CD8-positive, alpha-beta memory T cell (primary cell): ENCODE results near the gene PTGDR. TPM values are rescaled to one million over a fixed set of nuclear protein-coding genes. Genes with fewer than 3 reads are reported as not detected.
A peak's percentile ranks its signal among the peaks of the same experiment; 100 is the strongest.

Source experiments
- CTCF ChIA-PET: fragments of 350-600 bp; sonication (Branson Sonifier 250); formaldehyde crosslinking; loops from one replicate; lab custom pipeline; 2021; ENCODE audit warnings: antibody characterized with exemption; lab: Charles Lee
- POLR2A ChIA-PET: fragments of 350-600 bp; sonication (Branson Sonifier 250); formaldehyde crosslinking; loops from one replicate; lab custom pipeline; 2021; ENCODE audit warnings: antibody characterized with exemption; lab: Charles Lee
- DNase-seq, 5 donors: peaks; one replicate each; pipeline versions ENCODE4 v3.0.0 to v3.0.0-alpha.2; 2020 to 2022; ENCODE audit warnings: mixed read lengths in 1 of 5
- H3K27ac ChIP-seq: one replicate; pipeline ENCODE4 v1.7.0; 2013; ENCODE audit warnings: low read depth, mild to moderate bottlenecking, low read length, moderate library complexity
- H3K27me3 ChIP-seq: 2 replicates; pipeline ENCODE4 v1.7.0; 2013; ENCODE audit warnings: low read length, mild to moderate bottlenecking; ENCODE audit not compliant: insufficient read depth, poor library complexity, severe bottlenecking
- H3K36me3 ChIP-seq: 2 replicates; pipeline ENCODE4 v1.7.0; 2013; ENCODE audit warnings: mild to moderate bottlenecking, low read length, moderate library complexity; ENCODE audit not compliant: insufficient read depth
- H3K4me1 ChIP-seq: 2 replicates; pipeline ENCODE4 v1.7.0; 2013; ENCODE audit warnings: mild to moderate bottlenecking, low read length, moderate library complexity; ENCODE audit not compliant: insufficient read depth
- H3K4me3 ChIP-seq: 2 replicates; pipeline ENCODE4 v1.7.0; 2013; ENCODE audit warnings: mild to moderate bottlenecking, low read length
- H3K9me3 ChIP-seq: 2 replicates; pipeline ENCODE4 v1.7.0; 2013; ENCODE audit warnings: mild to moderate bottlenecking, low read length
- H3K27ac Mint-ChIP-seq, 8 donors: one replicate each; pipeline ENCODE4 v1.8.0; 2020 to 2021; ENCODE audit warnings: mixed read lengths in 8 of 8, mild to moderate bottlenecking in 6 of 8, inconsistent platforms in 3 of 8, moderate library complexity in 3 of 8
- H3K27me3 Mint-ChIP-seq, 2 donors: one replicate each; pipeline ENCODE4 v1.8.0; 2020 to 2021; ENCODE audit warnings: mixed read lengths in 2 of 2, mild to moderate bottlenecking in 1 of 2, moderate library complexity in 1 of 2
- H3K36me3 Mint-ChIP-seq, 3 donors: one replicate each; pipeline ENCODE4 v1.8.0; 2020 to 2021; ENCODE audit warnings: mixed read lengths in 3 of 3, inconsistent platforms in 1 of 3, mild to moderate bottlenecking in 1 of 3
- H3K4me1 Mint-ChIP-seq, 3 donors: one replicate each; pipeline ENCODE4 v1.8.0; 2020 to 2021; ENCODE audit warnings: mixed read lengths in 3 of 3, inconsistent platforms in 1 of 3, mild to moderate bottlenecking in 1 of 3
- H3K4me3 Mint-ChIP-seq, 7 donors: one replicate each; pipeline ENCODE4 v1.8.0; 2020 to 2021; ENCODE audit warnings: mixed read lengths in 7 of 7, mild to moderate bottlenecking in 6 of 7, moderate library complexity in 4 of 7, inconsistent platforms in 2 of 7
- H3K9me3 Mint-ChIP-seq, 5 donors: one replicate each; pipeline ENCODE4 v1.8.0; 2020 to 2022; ENCODE audit warnings: mixed read lengths in 5 of 5, mild to moderate bottlenecking in 3 of 5, moderate library complexity in 2 of 5, inconsistent platforms in 1 of 5
- polyA plus RNA-seq: library from polyadenylated mRNA; unstranded; fragments of 300-500 nt; fragmentation: Illumina TruSeq; gene quantifications from one replicate; pipeline ENCODE4 v1.2.3, GENCODE V29; 2021
- total RNA-seq, 2 experiments: library from RNA; stranded (reverse); gene quantifications; one replicate each; pipeline ENCODE4 v1.2.3, GENCODE V29; 2021

PTGDR gene
- total and polyA plus RNA-seq, 3 experiments from 2014 or later = 0.66 to 50.8 (median 1.4) TPM

DNA sequence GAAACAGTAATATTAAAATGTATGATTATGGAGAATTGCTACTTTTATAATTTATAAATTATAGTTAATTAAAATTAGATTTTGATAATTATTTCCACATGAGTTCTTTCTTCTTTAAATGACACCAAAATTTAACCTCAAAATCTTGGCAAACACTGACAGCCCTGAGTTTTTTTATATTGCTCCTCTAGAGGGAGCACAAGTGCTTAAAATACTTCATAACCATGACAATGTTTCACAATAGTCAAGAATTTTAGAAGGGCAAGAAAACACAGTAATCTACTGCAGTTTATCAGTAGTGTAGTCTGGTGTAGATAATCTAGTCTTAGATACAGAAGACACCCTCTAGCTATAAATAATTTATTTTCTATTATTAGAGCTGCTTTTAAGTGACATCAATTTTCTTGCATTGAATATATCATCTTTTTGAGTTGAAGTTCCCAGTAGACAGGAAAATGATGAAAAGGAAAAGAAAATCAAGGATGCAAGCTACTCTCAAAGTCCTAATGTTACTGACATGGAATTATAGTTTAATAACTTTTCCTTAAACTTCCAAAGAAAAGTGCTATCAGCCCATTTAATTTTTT is 32.3 kb downstream of the PTGDR start:
- H3K4me1 Mint-ChIP-seq = peaks cover 51 to 82% (median 62%) of the 10 kb centered on the region in 3 donors
- Histone ChIP-seq H3K36me3 (no peaks in the 10 kb centered on the region), H3K4me1 (peaks cover 15% of the 10 kb centered on the region), H3K27ac (no peak overlapping the region), H3K4me3 (no peak overlapping the region), H3K9me3 (no peaks in the 10 kb centered on the region), H3K27me3 (no peaks in the 10 kb centered on the region)
- ChIA-PET POLR2A (no interaction called here), CTCF (interaction anchor here (0.8 to 2.4 kb wide), 18 partner anchors 8 to 661 kb away, joined by 3 to 13 read pairs (median 6); partner anchors contain the start of gene PTGER2)
- peaks cover 0 to 3% of the 10 kb centered on the region in 2 donors for H3K27me3 Mint-ChIP-seq
- peak in 2 of 5 donors; percentile 48 to 50 for DNase-seq
- H3K9me3 Mint-ChIP-seq = no peaks in the 10 kb centered on the region
- no peak overlapping the region for H3K4me3 Mint-ChIP-seq
- peaks cover 0 to 4% (median 3%) of the 10 kb centered on the region in 3 donors for H3K36me3 Mint-ChIP-seq
- H3K27ac Mint-ChIP-seq = peak overlapping the region in 3 of 8 donors; percentile 14 to 88 (median 82)

DNA sequence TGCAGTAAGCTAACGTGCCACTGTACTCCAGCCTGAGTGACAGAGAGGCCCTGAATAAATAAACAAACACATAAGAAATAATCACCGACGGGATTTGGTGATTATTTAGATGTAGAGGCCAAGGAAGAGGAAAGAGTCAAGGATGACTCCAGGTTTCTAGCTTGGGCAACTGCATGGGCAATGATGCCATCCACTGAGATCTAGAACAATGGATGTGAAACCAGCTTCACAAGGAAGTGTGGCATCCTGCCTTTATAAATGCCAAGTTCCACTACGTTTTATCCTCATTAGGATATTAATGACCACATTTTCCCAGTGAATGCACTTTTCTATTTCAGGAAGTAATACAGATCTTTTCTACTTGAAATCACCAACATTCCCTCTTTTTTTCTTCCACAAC is 35.7 kb downstream of the PTGDR start:
- H3K27ac Mint-ChIP-seq = peak overlapping the region in 7 of 8 donors; percentile 1 to 78 (median 70)

DNA sequence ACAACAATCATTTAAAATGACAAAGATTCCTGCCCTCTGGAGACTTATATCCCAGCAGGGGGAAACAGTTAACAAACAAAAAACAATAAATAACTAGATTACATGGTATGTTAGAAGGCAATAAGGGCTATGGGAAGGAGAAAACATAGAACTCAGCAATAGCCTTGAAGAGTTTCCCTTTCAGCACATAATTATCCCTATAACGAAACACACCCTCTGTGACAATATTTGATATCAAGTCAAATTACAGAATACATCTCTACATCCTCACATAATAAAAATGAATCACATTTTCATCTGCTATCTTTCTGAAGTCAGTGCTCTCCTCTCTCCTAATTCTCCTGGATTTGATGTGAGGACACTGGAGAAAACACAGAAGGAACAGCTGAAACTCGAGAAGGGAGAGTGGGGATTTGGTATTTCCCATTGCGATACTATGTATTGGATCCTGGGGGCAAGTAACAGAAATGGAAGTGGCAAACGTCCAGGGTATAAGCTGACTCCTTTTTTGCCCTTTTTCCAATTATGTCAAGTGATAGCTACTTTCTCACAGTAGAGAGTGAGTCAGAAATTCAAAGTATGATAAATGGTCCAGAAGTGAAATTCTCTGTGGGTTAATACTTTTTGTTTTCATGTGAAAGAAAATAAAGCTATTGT is 36.9 kb downstream of the PTGDR start:
- Histone ChIP-seq H3K27ac (no peak overlapping the region), H3K4me3 (no peak overlapping the region), H3K9me3 (no peaks in the 10 kb centered on the region), H3K27me3 (no peaks in the 10 kb centered on the region), H3K4me1 (peaks cover 25% of the 10 kb centered on the region), H3K36me3 (no peaks in the 10 kb centered on the region)
- ChIA-PET POLR2A (interaction anchor here (0.6 to 1.5 kb wide), 2 partner anchors 11 to 277 kb away, joined by 4 to 7 read pairs; no protein-coding TSS in a partner anchor), CTCF (interaction anchor here (1.1 to 4.1 kb wide), 5 partner anchors 8 to 102 kb away, joined by 3 to 21 read pairs (median 5); partner anchors contain the start of gene PTGER2)
- Mint-ChIP-seq H3K27ac (peak overlapping the region in 4 of 8 donors; percentile 62 to 78 (median 70)), H3K9me3 (no peaks in the 10 kb centered on the region), H3K36me3 (peaks cover 0 to 10% (median 7%) of the 10 kb centered on the region in 3 donors), H3K27me3 (peaks cover 0 to 3% of the 10 kb centered on the region in 2 donors), H3K4me1 (peaks cover 74 to 90% (median 83%) of the 10 kb centered on the region in 3 donors), H3K4me3 (no peak overlapping the region)
- no peak for DNase-seq

More for the DNA sequence above, 35.7 kb downstream of the PTGDR start:
- Histone ChIP-seq H3K4me1 (peaks cover 20% of the 10 kb centered on the region), H3K27ac (no peak overlapping the region), H3K4me3 (no peak overlapping the region), H3K9me3 (no peaks in the 10 kb centered on the region), H3K36me3 (no peaks in the 10 kb centered on the region), H3K27me3 (no peaks in the 10 kb centered on the region)
- no peak for DNase-seq
- no peak overlapping the region for H3K4me3 Mint-ChIP-seq
- peaks cover 0 to 3% of the 10 kb centered on the region in 2 donors for H3K27me3 Mint-ChIP-seq
- POLR2A ChIA-PET = interaction anchor here (1.3 kb wide), 1 partner anchor 11 kb away, joined by 4 read pairs; the partner anchor contains the start of gene PTGER2
- no peaks in the 10 kb centered on the region for H3K9me3 Mint-ChIP-seq
- H3K36me3 Mint-ChIP-seq = peaks cover 0 to 10% (median 7%) of the 10 kb centered on the region in 3 donors
- peaks cover 66 to 84% (median 80%) of the 10 kb centered on the region in 3 donors for H3K4me1 Mint-ChIP-seq
- CTCF ChIA-PET = interaction anchor here (1.7 kb wide), 1 partner anchor 11 kb away, joined by 5 read pairs; the partner anchor contains the start of gene PTGER2

DNA sequence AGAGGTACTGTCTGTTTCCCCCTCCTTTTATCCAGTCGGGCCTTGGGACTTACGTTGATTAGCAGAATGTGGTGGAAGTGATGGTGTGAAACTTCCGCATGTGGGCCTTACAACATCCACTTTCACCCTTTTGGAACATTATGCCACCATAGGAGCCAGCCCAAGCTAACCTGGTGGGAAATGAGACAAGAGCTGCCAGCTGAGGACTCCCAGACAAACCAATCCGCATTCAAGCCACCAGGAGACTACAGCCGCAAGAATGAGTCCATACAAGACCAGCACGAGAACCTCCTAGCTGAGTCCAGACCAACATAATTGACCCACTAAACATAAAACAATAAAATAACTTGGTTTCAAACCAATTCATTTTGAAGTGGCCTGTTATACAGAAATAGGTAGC is 37.5 kb downstream of the PTGDR start:
- peaks cover 76 to 90% (median 83%) of the 10 kb centered on the region in 3 donors for H3K4me1 Mint-ChIP-seq
- H3K4me1 ChIP-seq = peaks cover 27% of the 10 kb centered on the region
- H3K27me3 ChIP-seq = no peaks in the 10 kb centered on the region
- no peak overlapping the region for H3K27ac ChIP-seq
- no peaks in the 10 kb centered on the region for H3K9me3 Mint-ChIP-seq
- H3K4me3 Mint-ChIP-seq = no peak overlapping the region
- H3K4me3 ChIP-seq = no peak overlapping the region
- H3K36me3 ChIP-seq = no peaks in the 10 kb centered on the region
- peaks cover 0 to 11% (median 7%) of the 10 kb centered on the region in 3 donors for H3K36me3 Mint-ChIP-seq
- POLR2A ChIA-PET = interaction anchor here (0.8 to 1.5 kb wide), 2 partner anchors 10 to 12 kb away, joined by 4 to 6 read pairs; no protein-coding TSS in a partner anchor
- no peaks in the 10 kb centered on the region for H3K9me3 ChIP-seq
- peaks cover 0 to 3% of the 10 kb centered on the region in 2 donors for H3K27me3 Mint-ChIP-seq
- H3K27ac Mint-ChIP-seq = peak overlapping the region in 3 of 8 donors; percentile 19 to 46 (median 40)
- CTCF ChIA-PET = interaction anchor here (1.4 to 4.1 kb wide), 4 partner anchors 9 to 102 kb away, joined by 3 to 21 read pairs (median 6); partner anchors contain the start of gene PTGER2
- no peak for DNase-seq

DNA sequence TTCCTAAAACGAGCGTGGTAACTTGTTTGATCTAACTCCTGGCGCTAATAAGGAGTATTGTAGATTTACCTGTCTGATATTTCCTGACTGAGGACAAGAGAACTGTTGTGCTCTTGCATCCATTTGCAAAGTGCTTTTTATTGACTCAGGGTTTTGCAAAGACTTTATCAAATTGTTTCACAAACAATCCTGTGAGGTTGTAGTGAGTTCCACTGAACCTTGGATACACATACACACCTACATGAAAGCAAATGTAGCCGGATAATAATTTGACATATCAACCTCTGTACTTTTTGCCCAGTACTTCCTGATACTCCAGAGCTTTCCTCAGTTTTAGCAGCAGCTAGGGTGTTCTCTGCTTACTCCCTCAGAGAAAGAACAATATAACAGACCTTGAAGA is 39.9 kb downstream of the PTGDR start:
- peaks cover 4 to 13% (median 11%) of the 10 kb centered on the region in 3 donors for H3K36me3 Mint-ChIP-seq
- peaks cover 80 to 90% (median 85%) of the 10 kb centered on the region in 3 donors for H3K4me1 Mint-ChIP-seq
- no peaks in the 10 kb centered on the region for H3K9me3 Mint-ChIP-seq
- POLR2A ChIA-PET = no interaction called here
- peak overlapping the region in 5 of 7 donors; percentile 17 to 46 (median 33) for H3K4me3 Mint-ChIP-seq
- DNase-seq = no peak
- Histone ChIP-seq H3K27me3 (no peaks in the 10 kb centered on the region), H3K4me1 (peaks cover 38% of the 10 kb centered on the region), H3K4me3 (no peak overlapping the region), H3K36me3 (no peaks in the 10 kb centered on the region), H3K9me3 (no peaks in the 10 kb centered on the region), H3K27ac (no peak overlapping the region)
- CTCF ChIA-PET = interaction anchor here (1.0 to 4.1 kb wide), 2 partner anchors 9 to 10 kb away, joined by 4 to 21 read pairs; no protein-coding TSS in a partner anchor
- H3K27me3 Mint-ChIP-seq = peaks cover 0 to 3% of the 10 kb centered on the region in 2 donors
- H3K27ac Mint-ChIP-seq = peak overlapping the region in 7 of 8 donors; percentile 22 to 80 (median 42)

DNA sequence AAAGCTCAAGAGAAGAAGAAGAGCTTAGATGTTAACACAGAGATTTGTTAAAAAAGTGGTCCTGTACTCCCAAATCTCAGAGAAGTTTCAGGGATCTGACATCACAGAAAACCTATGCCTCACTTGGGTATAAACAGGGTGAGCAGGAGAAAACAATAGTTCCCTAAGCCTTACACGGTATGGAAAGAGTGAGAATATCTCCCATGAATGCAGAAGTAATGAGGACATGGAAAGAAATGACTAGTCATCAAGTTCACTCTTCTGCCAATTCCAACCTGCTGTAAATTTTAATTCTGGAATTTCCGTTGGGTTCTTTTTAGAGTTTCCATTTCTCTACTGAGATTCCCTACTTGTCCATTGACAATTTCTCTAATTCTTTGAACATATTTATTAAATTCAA is 40.4 kb downstream of the PTGDR start:
- Histone ChIP-seq H3K27me3 (no peaks in the 10 kb centered on the region), H3K36me3 (no peaks in the 10 kb centered on the region), H3K27ac (no peak overlapping the region), H3K4me3 (no peak overlapping the region), H3K4me1 (peaks cover 43% of the 10 kb centered on the region), H3K9me3 (no peaks in the 10 kb centered on the region)
- no peaks in the 10 kb centered on the region for H3K9me3 Mint-ChIP-seq
- peak overlapping the region in 6 of 8 donors; percentile 35 to 80 (median 46) for H3K27ac Mint-ChIP-seq
- no peak for DNase-seq
- peaks cover 0 to 3% of the 10 kb centered on the region in 2 donors for H3K27me3 Mint-ChIP-seq
- ChIA-PET POLR2A (no interaction called here), CTCF (interaction anchor here (1.0 to 4.1 kb wide), 2 partner anchors 9 to 10 kb away, joined by 4 to 21 read pairs; no protein-coding TSS in a partner anchor)
- H3K4me1 Mint-ChIP-seq = peaks cover 81 to 90% (median 85%) of the 10 kb centered on the region in 3 donors
- H3K36me3 Mint-ChIP-seq = peaks cover 6 to 14% (median 12%) of the 10 kb centered on the region in 3 donors
- H3K4me3 Mint-ChIP-seq = peak overlapping the region in 3 of 7 donors; percentile 17 to 46 (median 33)

DNA sequence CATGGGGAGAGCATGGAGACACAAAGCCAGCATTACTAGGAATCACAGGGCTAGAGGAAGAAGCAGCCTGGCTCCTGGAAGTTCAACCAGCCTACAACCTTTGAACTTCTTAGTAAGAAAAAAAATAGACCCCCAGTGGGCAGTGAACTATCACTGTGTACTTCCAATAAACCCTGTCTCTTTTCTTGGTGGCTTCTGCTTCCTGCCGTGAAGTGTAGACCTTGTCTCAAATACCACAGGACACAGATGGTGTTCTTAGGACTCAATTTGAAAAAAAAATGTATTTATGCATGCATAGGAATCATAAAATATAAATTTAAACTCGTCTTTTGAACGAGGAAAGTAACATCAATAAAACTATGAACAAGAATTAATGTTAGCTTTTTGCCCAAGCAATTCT is 43.0 kb downstream of the PTGDR start:
- Histone ChIP-seq H3K36me3 (no peaks in the 10 kb centered on the region), H3K4me3 (no peak overlapping the region), H3K27me3 (no peaks in the 10 kb centered on the region), H3K27ac (no peak overlapping the region), H3K4me1 (peaks cover 50% of the 10 kb centered on the region), H3K9me3 (no peaks in the 10 kb centered on the region)
- POLR2A ChIA-PET = no interaction called here
- peaks cover 0 to 2% of the 10 kb centered on the region in 2 donors for H3K27me3 Mint-ChIP-seq
- DNase-seq = no peak
- peaks cover 17 to 31% (median 25%) of the 10 kb centered on the region in 3 donors for H3K36me3 Mint-ChIP-seq
- H3K4me3 Mint-ChIP-seq = peak overlapping the region; percentile 92 to 100 (median 97)
- peak overlapping the region in 6 of 8 donors; percentile 26 to 92 (median 85) for H3K27ac Mint-ChIP-seq
- peaks cover 0 to 3% (median 0%) of the 10 kb centered on the region in 5 donors for H3K9me3 Mint-ChIP-seq
- CTCF ChIA-PET = interaction anchor here (1.8 kb wide), 1 partner anchor 10 kb away, joined by 5 read pairs; no protein-coding TSS in a partner anchor
- H3K4me1 Mint-ChIP-seq = peaks cover 72 to 81% (median 78%) of the 10 kb centered on the region in 3 donors
